NCI-H2081 treated with DMSO at 0.1 percent for 48 hours (cell line): ENCODE results near the gene DPY19L3.
"Not testable (repeated sequence)": the region's sequence is repeated elsewhere in the genome, so short reads cannot be mapped to it uniquely, and the experiment has no call there.

Experiments
- DNase-seq: peaks from one replicate; lab custom pipeline; 2025; lab: John Stamatoyannopoulos, UW

Gene DPY19L3

GRCh38 chr19:32396046-32396652 is 9.4 kb upstream of the DPY19L3 start:
- no peak for DNase-seq

GRCh38 chr19:32397671-32398101 is 7.9 kb upstream of the DPY19L3 start:
- no peak for DNase-seq

- DNase-seq = no peak
Measured at GRCh38 chr19:32401992-32402391, 3.6 kb upstream of the DPY19L3 start.

- no peak for DNase-seq
Measured at GRCh38 chr19:32403291-32403995, 2.1 kb upstream of the DPY19L3 start.

- no peak for DNase-seq
Measured at GRCh38 chr19:32404213-32404932, 1.2 kb upstream of the DPY19L3 start.

GRCh38 chr19:32404933-32405430 is 588 bp upstream of the DPY19L3 start:
- DNase-seq = no peak

- no peak for DNase-seq
Measured at GRCh38 chr19:32406161-32407003, 812 bp downstream of the DPY19L3 start.

- no peak for DNase-seq
Measured at GRCh38 chr19:32407004-32407992, 1.7 kb downstream of the DPY19L3 start.

- DNase-seq = no peak
Measured at GRCh38 chr19:32415246-32415645, 9.7 kb downstream of the DPY19L3 start.

- no peak for DNase-seq
Measured at GRCh38 chr19:32415669-32416068, 10.1 kb downstream of the DPY19L3 start.

GRCh38 chr19:32416749-32417456 is 11.3 kb downstream of the DPY19L3 start:
- DNase-seq = no peak

- DNase-seq = no peak
Measured at GRCh38 chr19:32418155-32418554, 12.6 kb downstream of the DPY19L3 start.

- no peak for DNase-seq
Measured at GRCh38 chr19:32421589-32422361, 16.2 kb downstream of the DPY19L3 start.

GRCh38 chr19:32422435-32422834 is 16.9 kb downstream of the DPY19L3 start:
- DNase-seq = no peak

- not testable (repeated sequence) for DNase-seq
Measured at GRCh38 chr19:32423944-32424343, 18.4 kb downstream of the DPY19L3 start.

GRCh38 chr19:32427536-32427935 is 22.0 kb downstream of the DPY19L3 start:
- DNase-seq = no peak

GRCh38 chr19:32436692-32437091 is 31.1 kb downstream of the DPY19L3 start:
- no peak for DNase-seq

- no peak for DNase-seq
Measured at GRCh38 chr19:32437096-32437495, 31.5 kb downstream of the DPY19L3 start.

GRCh38 chr19:32438751-32439150 is 33.2 kb downstream of the DPY19L3 start:
- DNase-seq = no peak
